ENCODE measurements around the gene CD109. TPM values are rescaled to one million over a fixed set of nuclear protein-coding genes. Genes with fewer than 3 reads are reported as not detected.

Gene CD109
- total and polyA plus RNA-seq, 2 experiments from 2014 or later, result 1.5 to 2.1 TPM

DNA sequence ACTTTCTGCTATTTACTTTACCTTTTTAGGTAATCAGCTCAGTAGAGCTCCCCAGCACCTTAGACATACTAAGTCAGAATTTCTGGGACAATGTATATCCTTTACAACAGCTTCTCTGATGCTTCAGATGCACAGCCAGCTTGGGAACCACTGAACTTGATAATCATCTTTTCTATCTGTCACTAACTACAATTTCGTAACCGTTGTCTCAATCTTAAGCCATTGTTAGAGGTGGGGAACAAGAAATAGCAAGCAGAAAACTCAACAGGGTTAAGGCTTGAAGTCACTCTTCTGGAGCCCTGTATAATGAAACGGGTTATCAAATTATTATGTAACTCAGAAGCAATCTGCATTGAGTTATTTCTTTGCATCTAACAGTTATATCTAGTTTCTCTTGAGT is 47.1 kb downstream of the CD109 start:
- no peaks in the 10 kb centered on the region for H3K9me3 ChIP-seq (ENCODE audit: low read depth)

DNA sequence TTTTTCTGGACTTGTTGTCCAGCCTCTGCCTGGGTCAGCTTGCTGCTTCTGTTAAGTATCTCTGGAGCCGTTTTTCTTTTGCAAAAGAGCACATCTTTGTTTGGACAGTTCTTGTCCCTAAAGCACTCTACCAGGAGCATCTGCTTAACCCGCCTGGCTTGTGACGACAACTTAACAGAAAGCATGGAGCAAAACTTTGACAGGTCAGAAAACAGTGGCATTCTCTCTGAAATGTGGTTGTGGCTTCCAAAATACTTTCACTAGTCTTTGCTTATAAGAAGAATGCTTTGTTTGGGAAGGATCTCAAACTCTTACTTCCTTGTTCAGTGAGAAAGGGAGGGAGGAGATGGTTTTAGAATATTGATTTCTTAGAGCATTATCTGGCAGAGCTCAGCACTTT is 47.6 kb downstream of the CD109 start:
- Histone ChIP-seq H3K27ac (no peak overlapping the region), H3K36me3 (no peaks in the 10 kb centered on the region), H3K9me3 (ENCODE audit: low read depth) (no peaks in the 10 kb centered on the region), H3K4me3 (no peak overlapping the region), H3K4me1 (ENCODE audit: low read depth) (no peaks in the 10 kb centered on the region), H3K27me3 (no peaks in the 10 kb centered on the region)
- peak in 1 of 2 donors; percentile 22 for DNase-seq (ENCODE audit: low read depth in 1 of 2, low spot score in 1 of 2)
- TF ChIP-seq, protein P1, sequence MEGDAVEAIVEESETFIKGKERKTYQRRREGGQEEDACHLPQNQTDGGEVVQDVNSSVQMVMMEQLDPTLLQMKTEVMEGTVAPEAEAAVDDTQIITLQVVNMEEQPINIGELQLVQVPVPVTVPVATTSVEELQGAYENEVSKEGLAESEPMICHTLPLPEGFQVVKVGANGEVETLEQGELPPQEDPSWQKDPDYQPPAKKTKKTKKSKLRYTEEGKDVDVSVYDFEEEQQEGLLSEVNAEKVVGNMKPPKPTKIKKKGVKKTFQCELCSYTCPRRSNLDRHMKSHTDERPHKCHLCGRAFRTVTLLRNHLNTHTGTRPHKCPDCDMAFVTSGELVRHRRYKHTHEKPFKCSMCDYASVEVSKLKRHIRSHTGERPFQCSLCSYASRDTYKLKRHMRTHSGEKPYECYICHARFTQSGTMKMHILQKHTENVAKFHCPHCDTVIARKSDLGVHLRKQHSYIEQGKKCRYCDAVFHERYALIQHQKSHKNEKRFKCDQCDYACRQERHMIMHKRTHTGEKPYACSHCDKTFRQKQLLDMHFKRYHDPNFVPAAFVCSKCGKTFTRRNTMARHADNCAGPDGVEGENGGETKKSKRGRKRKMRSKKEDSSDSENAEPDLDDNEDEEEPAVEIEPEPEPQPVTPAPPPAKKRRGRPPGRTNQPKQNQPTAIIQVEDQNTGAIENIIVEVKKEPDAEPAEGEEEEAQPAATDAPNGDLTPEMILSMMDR (IDR thresholded peaks at IDR 0.05; ENCODE audit: low read depth, low read length), result no peak

More for the DNA sequence above, 47.1 kb downstream of the CD109 start:
- Histone ChIP-seq H3K4me1 (ENCODE audit: low read depth) (no peaks in the 10 kb centered on the region), H3K27me3 (peaks cover 4% of the 10 kb centered on the region), H3K36me3 (no peaks in the 10 kb centered on the region), H3K27ac (no peak overlapping the region), H3K4me3 (no peak overlapping the region)
- TF ChIP-seq, protein P1 (IDR thresholded peaks at IDR 0.05; ENCODE audit: low read depth, low read length), result no peak
- DNase-seq (ENCODE audit: low read depth in 1 of 2, low spot score in 1 of 2), result no peak

DNA sequence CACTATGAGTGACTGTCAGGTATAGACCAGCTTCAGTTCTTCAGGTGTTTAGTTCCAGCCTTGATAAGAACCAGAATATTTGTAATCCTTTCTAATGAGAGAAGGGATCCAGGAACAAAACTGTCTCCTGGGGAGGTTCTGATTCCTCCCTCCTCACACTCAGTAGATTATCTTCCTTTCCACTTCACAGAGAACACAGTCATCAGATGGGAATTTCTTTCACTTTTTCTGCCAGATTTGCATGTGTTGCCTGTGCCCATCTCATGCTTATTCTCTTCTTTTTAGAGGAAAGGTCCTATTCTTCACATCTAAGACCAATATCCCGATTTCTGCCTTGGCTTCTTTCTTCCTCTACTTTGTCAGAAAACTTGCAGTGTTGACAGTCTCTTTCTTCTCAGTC is 50.8 kb downstream of the CD109 start:
- Histone ChIP-seq H3K9me3 (ENCODE audit: low read depth) (no peaks in the 10 kb centered on the region), H3K4me3 (no peak overlapping the region), H3K36me3 (no peaks in the 10 kb centered on the region), H3K27ac (no peak overlapping the region), H3K4me1 (ENCODE audit: low read depth) (no peaks in the 10 kb centered on the region), H3K27me3 (no peaks in the 10 kb centered on the region)
- peak in 1 of 2 donors; percentile 61 for DNase-seq (ENCODE audit: low read depth in 1 of 2, low spot score in 1 of 2)
- TF ChIP-seq, protein P1 (IDR thresholded peaks at IDR 0.05; ENCODE audit: low read depth, low read length), result no peak

DNA sequence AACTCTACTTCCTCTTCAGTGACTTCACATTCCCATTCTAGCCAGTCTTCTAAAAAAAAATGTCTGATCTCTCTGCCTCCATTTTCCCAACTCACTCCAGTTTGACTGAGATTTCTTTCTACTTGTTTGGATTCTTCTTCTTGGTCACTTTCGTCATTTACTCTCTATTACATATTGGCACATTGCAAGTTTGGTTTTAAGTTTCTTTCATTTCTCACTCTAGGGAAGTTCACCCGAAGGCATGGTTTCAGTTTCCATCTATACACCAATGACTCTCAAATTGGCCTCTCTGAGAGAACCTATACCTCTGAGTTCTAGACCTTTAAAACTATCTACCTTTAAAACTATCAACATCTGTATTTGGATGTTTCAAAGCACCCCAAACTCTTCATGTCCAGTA is 51.3 kb downstream of the CD109 start:
- no peak overlapping the region for H3K27ac ChIP-seq
- H3K4me1 ChIP-seq (ENCODE audit: low read depth), result no peaks in the 10 kb centered on the region
- no peaks in the 10 kb centered on the region for H3K36me3 ChIP-seq
- DNase-seq (ENCODE audit: low read depth in 1 of 2, low spot score in 1 of 2), result no peak
- H3K4me3 ChIP-seq, result no peak overlapping the region
- no peaks in the 10 kb centered on the region for H3K9me3 ChIP-seq (ENCODE audit: low read depth)
- H3K27me3 ChIP-seq, result no peaks in the 10 kb centered on the region
- TF ChIP-seq, protein P1 (IDR thresholded peaks at IDR 0.05; ENCODE audit: low read depth, low read length), result no peak

DNA sequence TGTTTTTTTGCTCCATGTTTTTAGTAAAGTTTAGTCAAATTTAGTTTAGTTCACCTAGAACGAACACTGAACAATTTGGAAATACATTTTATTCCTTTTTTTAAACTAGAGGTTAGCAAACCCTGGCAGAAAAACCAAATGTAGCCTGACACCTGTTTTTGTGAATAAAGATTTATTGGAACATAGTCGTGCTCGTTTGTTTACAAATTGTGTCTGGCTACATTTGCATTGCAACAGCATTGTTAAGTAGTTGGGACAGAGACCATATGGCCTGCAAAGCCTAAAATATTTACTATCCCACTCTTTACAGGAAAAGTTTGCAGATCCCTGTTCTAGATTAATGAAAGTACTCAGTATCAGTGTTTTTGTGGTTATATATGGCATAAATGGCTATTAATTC is 56.9 kb downstream of the CD109 start:
- TF ChIP-seq, protein P1 (IDR thresholded peaks at IDR 0.05; ENCODE audit: low read depth, low read length), result no peak
- DNase-seq (ENCODE audit: low read depth in 1 of 2, low spot score in 1 of 2), result no peak
- no peaks in the 10 kb centered on the region for H3K4me1 ChIP-seq (ENCODE audit: low read depth)
- H3K27ac ChIP-seq, result no peak overlapping the region
- no peak overlapping the region for H3K4me3 ChIP-seq
- no peaks in the 10 kb centered on the region for H3K27me3 ChIP-seq
- H3K9me3 ChIP-seq (ENCODE audit: low read depth), result no peaks in the 10 kb centered on the region
- no peaks in the 10 kb centered on the region for H3K36me3 ChIP-seq

DNA sequence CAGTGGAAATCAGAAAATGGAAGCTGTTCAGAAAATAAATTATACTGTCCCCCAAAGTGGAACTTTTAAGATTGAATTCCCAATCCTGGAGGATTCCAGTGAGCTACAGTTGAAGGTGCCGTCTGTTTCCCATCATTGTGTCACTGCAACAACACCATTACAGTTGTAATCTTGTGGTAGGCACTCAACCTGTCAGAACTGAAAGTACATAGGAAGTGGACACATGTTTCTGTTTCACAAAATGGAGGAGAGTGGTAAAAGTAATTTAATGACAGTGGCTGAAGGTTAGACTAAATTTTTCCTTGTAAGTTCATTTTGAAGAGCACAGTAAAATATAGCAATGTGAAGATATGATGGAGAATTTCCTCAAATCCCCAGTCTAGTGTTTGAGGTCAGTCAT is 70.0 kb downstream of the CD109 start:
- no peak overlapping the region for H3K27ac ChIP-seq
- TF ChIP-seq, protein P1 (IDR thresholded peaks at IDR 0.05; ENCODE audit: low read depth, low read length), result no peak
- DNase-seq (ENCODE audit: low read depth in 1 of 2, low spot score in 1 of 2), result peak in 1 of 2 donors; percentile 48
- H3K27me3 ChIP-seq, result no peaks in the 10 kb centered on the region
- no peaks in the 10 kb centered on the region for H3K9me3 ChIP-seq (ENCODE audit: low read depth)
- H3K4me1 ChIP-seq (ENCODE audit: low read depth), result no peaks in the 10 kb centered on the region
- H3K36me3 ChIP-seq, result no peaks in the 10 kb centered on the region
- no peak overlapping the region for H3K4me3 ChIP-seq

Measured in cardiac muscle cell (in vitro differentiated cells and primary cell).